HepG2 (cell line): Measurements from ENCODE around the gene AGER. TPM values are rescaled to one million over a fixed set of nuclear protein-coding genes. Genes with fewer than 3 reads are reported as not detected.

Experiments used
- ATAC-seq: fragments of 200-7000 bp; cut with Tn5 transposase; 3 replicates; pipeline ENCODE4 v1.9.1; 2020; ENCODE audit warnings: mild to moderate bottlenecking, moderate library complexity
- BruUV-seq: library from RNA; stranded (reverse); fragments of 400-500 nt; replicated peaks from 2 replicates; lab custom pipeline; 2021; lab: Mats Ljungman, UMichigan
- CTCF ChIA-PET: fragments of 300-600 bp; formaldehyde crosslinking; extraction: SDS; loops from one replicate; lab custom pipeline; 2021; ENCODE audit warnings: low total read pairs, inconsistent platforms, low intra/inter-chr PET ratio; lab: Yijun Ruan, JAX
- POLR2A ChIA-PET: fragments of 350-600 bp; sonication (Branson Sonifier 250); formaldehyde crosslinking; loops from one replicate; lab custom pipeline; 2020; ENCODE audit warnings: antibody characterized with exemption, inconsistent platforms; lab: Yijun Ruan, JAX
- DNase-seq: peaks from one replicate; pipeline ENCODE4 v3.0.0-alpha.2; 2015; ENCODE audit warnings: low spot score
- FAIRE-seq: peaks from 3 replicates; lab custom pipeline; 2011; peaks lifted over from hg19 to GRCh38; lab: Jason Lieb, UNC
- H2AFZ ChIP-seq: one replicate; pipeline ENCODE4 v1.6.1; 2011; ENCODE audit warnings: low read length, inconsistent platforms
- H3K27ac ChIP-seq: fragments of 300-600 bp; 3 replicates; pipeline ENCODE4 v1.8.0; 2011; ENCODE audit warnings: mixed run types, mild to moderate bottlenecking, mixed read lengths, low read length, inconsistent platforms; ENCODE audit not compliant: insufficient read depth; ENCODE audit errors: extremely low read length
- H3K27me3 ChIP-seq, 2 experiments: fragments of 200-600 bp in 1 of 2; 2 replicates in 1 of 2; 3 replicates in 1 of 2; pipeline versions ENCODE4 v1.6.0 to v1.8.0; 2011; ENCODE audit warnings: low read length in 2 of 2, mild to moderate bottlenecking in 2 of 2, moderate library complexity in 2 of 2, inconsistent platforms in 1 of 2; ENCODE audit not compliant: insufficient read depth in 2 of 2, control insufficient read depth in 1 of 2
- H3K36me3 ChIP-seq, 2 experiments: fragments of 200-600 bp in 1 of 2; replicated peaks in 1 of 2; 2 replicates in 1 of 2; 3 replicates in 1 of 2; pipeline versions ENCODE4 v1.5.1 to v1.8.0; 2011; ENCODE audit warnings: low read length in 2 of 2, inconsistent platforms in 1 of 2; ENCODE audit not compliant: insufficient read depth in 2 of 2, control insufficient read depth in 1 of 2
- H3K4me1 ChIP-seq: 2 replicates; pipeline ENCODE4 v1.5.1; 2012; ENCODE audit warnings: low read length, inconsistent platforms; ENCODE audit not compliant: insufficient read depth
- H3K4me2 ChIP-seq: 2 replicates; pipeline ENCODE4 v1.6.0; 2011; ENCODE audit warnings: low read depth, low read length, inconsistent platforms
- H3K4me3 ChIP-seq, 3 experiments: fragments of 200-600 bp in 1 of 3; sonication (generic), shearing (Covaris generic) in 1 of 3; replicated peaks in 1 of 3; 2 replicates each; pipeline ENCODE4 v1.5.1; 2011 to 2016; ENCODE audit warnings: low read length in 3 of 3, inconsistent platforms in 2 of 3, low read depth in 2 of 3, mild to moderate bottlenecking in 2 of 3, control low read depth in 1 of 3, mixed read lengths in 1 of 3; ENCODE audit not compliant: insufficient read depth in 1 of 3
- H3K79me2 ChIP-seq: one replicate; pipeline ENCODE4 v1.6.1; 2011; ENCODE audit warnings: low read length, inconsistent platforms; ENCODE audit not compliant: insufficient read depth
- H3K9ac ChIP-seq: 2 replicates; pipeline ENCODE4 v1.6.0; 2011; ENCODE audit warnings: mild to moderate bottlenecking, low read depth, low read length, inconsistent platforms; ENCODE audit not compliant: insufficient read depth
- H3K9me3 ChIP-seq: 2 replicates; pipeline ENCODE4 v1.5.1; 2012; ENCODE audit warnings: mild to moderate bottlenecking, low read length
- H4K20me1 ChIP-seq: 2 replicates; pipeline ENCODE4 v1.6.0; 2011; ENCODE audit warnings: inconsistent platforms, mild to moderate bottlenecking, low read length, moderate library complexity; ENCODE audit not compliant: insufficient read depth
- ETV5 ChIP-seq: IDR thresholded peaks from 2 replicates; pipeline ENCODE4 v1.6.1; 2018; ENCODE audit warnings: missing biosample characterization, missing genetic modification reagents, inconsistent platforms, borderline replicate concordance
- FOXK2 ChIP-seq: fragments of 450-650 bp; IDR thresholded peaks from 2 replicates; pipeline ENCODE4 v1.6.1; 2016
- HDAC2 ChIP-seq: sonication (generic); formaldehyde crosslinking; IDR thresholded peaks from 2 replicates; pipeline ENCODE4 v1.4.0; 2020; ENCODE audit warnings: missing genetic modification reagents
- SMYD3 ChIP-seq: sonication (generic); formaldehyde crosslinking; IDR thresholded peaks from 2 replicates; pipeline ENCODE4 v1.8.1; 2023; ENCODE audit warnings: mild to moderate bottlenecking, missing genetic modification reagents
- ZKSCAN8 ChIP-seq: IDR thresholded peaks from 2 replicates; pipeline ENCODE4 v1.6.1; 2016; ENCODE audit warnings: borderline replicate concordance, missing genetic modification reagents, missing compliant biosample characterization
- ZNF256 ChIP-seq: sonication (generic); formaldehyde crosslinking; conservative IDR thresholded peaks from 2 replicates; pipeline ENCODE4 v1.4.0; 2020; ENCODE audit warnings: missing genetic modification reagents
- WGBS: methylation state at CpG from one replicate; pipeline ENCODE4 v1.1.6; 2017; ENCODE audit warnings: low lambda C conversion rate; 5-methylcytosine and 5-hydroxymethylcytosine counted together
- in situ Hi-C: cut with HindIII; loops from 2 replicates; pipeline ENCODE4 v1.10.0; 2017; ENCODE audit warnings: low pct_unique_long_range_greater_than_20kb; ENCODE audit not compliant: extremely low pct_ligation_motif_present
- intact Hi-C: fragments of 100-400 bp; cut with micrococcal nuclease; formaldehyde crosslinking; loops from one replicate; pipeline ENCODE4 v1.10.0; 2022; ENCODE audit not compliant: unreplicated experiment
- polyA plus RNA-seq, 8 experiments: library from polyadenylated mRNA; depleted of rRNA in 3 of 8; stranded (reverse) in 7 of 8; unstranded in 1 of 8; fragments of >200 nt; fragmentation: Illumina TruSeq in 4 of 8; extraction: Trizol in 4 of 8; gene quantifications; 2 replicates each; pipeline versions ENCODE4 v1.2.1 to v1.2.3, GENCODE V29; 2011 to 2016; ENCODE audit warnings: low read depth in 4 of 8, missing spikeins in 1 of 8, mixed read lengths in 1 of 8; ENCODE audit not compliant: insufficient read depth in 1 of 8
- total RNA-seq, 5 experiments: library from RNA; depleted of rRNA; stranded (reverse); fragments of >200 nt; fragmentation: Illumina TruSeq; extraction: Trizol; gene quantifications; 2 replicates each; pipeline ENCODE4 v1.2.3, GENCODE V29; 2016; ENCODE audit warnings: low read depth in 1 of 5
- TF ChIP-seq, protein P1 (sequence below): sonication (generic); formaldehyde crosslinking; IDR thresholded peaks from 2 replicates; pipeline ENCODE4 v1.8.0; 2022; ENCODE audit warnings: missing genetic modification reagents, mild to moderate bottlenecking, borderline replicate concordance
- TF ChIP-seq, protein P2 (sequence below): fragments of 450-650 bp; IDR thresholded peaks from 2 replicates; pipeline ENCODE4 v1.6.1; 2017
- TF ChIP-seq, protein P3 (sequence below): sonication (generic); formaldehyde crosslinking; IDR thresholded peaks from 2 replicates; pipeline ENCODE4 v1.8.0; 2022; ENCODE audit warnings: missing genetic modification reagents, low read depth, mild to moderate bottlenecking, borderline replicate concordance
- TF ChIP-seq, protein P4 (sequence below): IDR thresholded peaks from 2 replicates; pipeline ENCODE4 v1.6.1; 2012; ENCODE audit warnings: low read depth, low read length, improper control_type of control experiment
- TF ChIP-seq, protein P5 (sequence below): sonication (generic); formaldehyde crosslinking; IDR thresholded peaks from 2 replicates; pipeline ENCODE4 v1.5.0; 2020; ENCODE audit warnings: mild to moderate bottlenecking, missing genetic modification reagents
- TF ChIP-seq, protein P6 (sequence below): sonication (generic); formaldehyde crosslinking; IDR thresholded peaks from 2 replicates; pipeline ENCODE4 v1.9.0; 2022; ENCODE audit warnings: low read depth, missing genetic modification reagents

The AGER gene
- total and polyA plus RNA-seq, 2 of the 13 experiments (the other 11 are each of a cell fraction or from before 2014, with no cell fraction given) = 1.9 to 5.1 TPM

DNA sequence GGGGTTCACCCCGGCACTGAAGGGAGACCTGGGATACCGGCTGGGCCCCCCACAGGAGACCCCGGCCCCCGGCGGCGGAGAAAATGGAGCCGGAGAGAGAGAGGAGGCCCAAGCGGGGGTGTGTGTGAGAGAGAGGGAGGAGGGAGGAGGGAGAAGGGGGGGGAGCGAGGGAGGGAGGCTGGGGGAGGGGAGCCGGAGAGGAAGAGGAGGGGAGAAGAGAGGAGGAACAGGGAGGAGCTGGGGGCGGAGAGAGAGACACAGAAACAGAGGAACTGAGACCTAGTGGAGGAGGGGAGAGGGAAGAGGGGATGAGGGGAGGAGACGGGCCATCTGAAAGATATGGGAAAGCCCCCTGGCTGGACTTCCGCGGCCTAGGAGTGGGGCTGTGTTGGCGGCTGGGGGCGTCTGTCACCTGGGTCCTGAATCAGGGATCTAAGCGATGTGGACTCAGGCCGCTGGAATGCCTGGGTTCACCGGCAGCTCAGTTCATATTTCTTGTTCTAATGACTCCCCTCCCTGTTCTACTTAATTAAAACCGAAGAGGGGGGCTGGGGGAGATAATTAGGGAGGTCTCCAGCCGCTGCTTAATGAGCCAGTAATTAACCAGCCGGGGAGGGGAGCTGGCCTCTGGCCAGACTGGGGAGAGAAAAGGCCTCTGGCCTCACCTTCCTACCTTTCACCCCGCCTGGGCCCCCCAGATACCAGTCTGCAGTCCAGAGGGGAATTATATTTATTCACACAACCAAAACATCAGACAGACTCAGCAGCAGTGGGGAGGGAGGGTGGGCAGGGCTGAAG lies 6.2 kb upstream of the AGER start, which contains the start of gene PBX2:
TSS of gene PBX2 (minus strand) at position 149 of the 798 bp plus-strand sequence. CDS start 287 bp downstream, outside the sequence.
- ATAC-seq (peak; percentile 76), FAIRE-seq (peak; percentile 74), DNase-seq (peak; percentile 87)
- TSS peak; percentile 88 for BruUV-seq
- Histone ChIP-seq H3K36me3 (peaks cover 7 to 19% of the 10 kb centered on the region in 2 experiments), H3K27me3 (no peaks in the 10 kb centered on the region; a peak in 1 of 5 replicates), H4K20me1 (no peaks in the 10 kb centered on the region), H3K9me3 (no peaks in the 10 kb centered on the region), H3K79me2 (peaks cover 15% of the 10 kb centered on the region), H3K4me2 (peak within 1 kb of the TSS; percentile 95), H3K9ac (peak within 1 kb of the TSS; percentile 90), H3K4me1 (peaks cover 46% of the 10 kb centered on the region), H2AFZ (no peak within 1 kb of the TSS), H3K4me3 (peak within 1 kb of the TSS; percentile 74 to 93 (median 79)), H3K27ac (peak within 1 kb of the TSS; percentile 80)
- in situ Hi-C loops (loop anchor here (5.0 kb wide), 1 partner anchor 782 kb away; no protein-coding TSS in a partner anchor), intact Hi-C loops (loop anchor here (1.0 kb wide), 1 partner anchor 12 kb away; the partner anchor contains the start of gene RNF5)
- POLR2A ChIA-PET = interaction anchor here (0.6 to 7.1 kb wide), 11 partner anchors 8 to 781 kb away, joined by 3 to 127 read pairs (median 4); partner anchors contain the start of genes AGPAT1, ATF6B, CFB and FKBPL
- 2% methylated on average over 23 of the region's 23 CpGs for WGBS
- CTCF ChIA-PET = no interaction called here
- 0 out of 2 replicates have a peak, but pooled peaks have one; percentile 26 for TF ChIP-seq FOXK2
- TF ChIP-seq ZNF256 (CRISPR knock-in tag) = no peak
- TF ChIP-seq, protein P1, sequence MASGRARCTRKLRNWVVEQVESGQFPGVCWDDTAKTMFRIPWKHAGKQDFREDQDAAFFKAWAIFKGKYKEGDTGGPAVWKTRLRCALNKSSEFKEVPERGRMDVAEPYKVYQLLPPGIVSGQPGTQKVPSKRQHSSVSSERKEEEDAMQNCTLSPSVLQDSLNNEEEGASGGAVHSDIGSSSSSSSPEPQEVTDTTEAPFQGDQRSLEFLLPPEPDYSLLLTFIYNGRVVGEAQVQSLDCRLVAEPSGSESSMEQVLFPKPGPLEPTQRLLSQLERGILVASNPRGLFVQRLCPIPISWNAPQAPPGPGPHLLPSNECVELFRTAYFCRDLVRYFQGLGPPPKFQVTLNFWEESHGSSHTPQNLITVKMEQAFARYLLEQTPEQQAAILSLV (CRISPR knock-in tag) = no peak
- TF ChIP-seq, protein P2, sequence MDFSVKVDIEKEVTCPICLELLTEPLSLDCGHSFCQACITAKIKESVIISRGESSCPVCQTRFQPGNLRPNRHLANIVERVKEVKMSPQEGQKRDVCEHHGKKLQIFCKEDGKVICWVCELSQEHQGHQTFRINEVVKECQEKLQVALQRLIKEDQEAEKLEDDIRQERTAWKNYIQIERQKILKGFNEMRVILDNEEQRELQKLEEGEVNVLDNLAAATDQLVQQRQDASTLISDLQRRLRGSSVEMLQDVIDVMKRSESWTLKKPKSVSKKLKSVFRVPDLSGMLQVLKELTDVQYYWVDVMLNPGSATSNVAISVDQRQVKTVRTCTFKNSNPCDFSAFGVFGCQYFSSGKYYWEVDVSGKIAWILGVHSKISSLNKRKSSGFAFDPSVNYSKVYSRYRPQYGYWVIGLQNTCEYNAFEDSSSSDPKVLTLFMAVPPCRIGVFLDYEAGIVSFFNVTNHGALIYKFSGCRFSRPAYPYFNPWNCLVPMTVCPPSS = no peak
- TF ChIP-seq ETV5 = peak; percentile 43; the same call in 1 of the 2 replicates
- TF ChIP-seq HDAC2 (CRISPR knock-in tag) = peak; percentile 47; the same call in 1 of the 2 replicates
- TF ChIP-seq, protein P3, sequence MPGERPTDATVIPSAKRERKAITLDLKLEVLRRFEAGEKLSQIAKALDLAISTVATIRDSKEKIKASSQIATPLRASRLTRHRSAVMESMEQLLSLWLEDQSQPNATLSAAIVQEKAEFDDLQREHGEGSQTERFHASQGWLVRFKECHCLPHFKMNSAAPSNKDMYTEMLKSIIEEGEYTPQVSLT (CRISPR knock-in tag) = no peak
- TF ChIP-seq SMYD3 (CRISPR knock-in tag) = 0 out of 2 replicates have a peak, but pooled peaks have one; percentile 36
- TF ChIP-seq, protein P4, sequence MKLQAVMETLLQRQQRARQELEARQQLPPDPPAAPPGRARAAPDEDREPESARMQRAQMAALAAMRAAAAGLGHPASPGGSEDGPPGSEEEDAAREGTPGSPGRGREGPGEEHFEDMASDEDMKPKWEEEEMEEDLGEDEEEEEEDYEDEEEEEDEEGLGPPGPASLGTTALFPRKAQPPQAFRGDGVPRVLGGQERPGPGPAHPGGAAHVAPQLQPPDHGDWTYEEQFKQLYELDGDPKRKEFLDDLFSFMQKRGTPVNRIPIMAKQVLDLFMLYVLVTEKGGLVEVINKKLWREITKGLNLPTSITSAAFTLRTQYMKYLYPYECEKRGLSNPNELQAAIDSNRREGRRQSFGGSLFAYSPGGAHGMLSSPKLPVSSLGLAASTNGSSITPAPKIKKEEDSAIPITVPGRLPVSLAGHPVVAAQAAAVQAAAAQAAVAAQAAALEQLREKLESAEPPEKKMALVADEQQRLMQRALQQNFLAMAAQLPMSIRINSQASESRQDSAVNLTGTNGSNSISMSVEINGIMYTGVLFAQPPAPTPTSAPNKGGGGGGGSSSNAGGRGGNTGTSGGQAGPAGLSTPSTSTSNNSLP = no peak; the same call in 1 of the 2 replicates
- TF ChIP-seq, protein P5, sequence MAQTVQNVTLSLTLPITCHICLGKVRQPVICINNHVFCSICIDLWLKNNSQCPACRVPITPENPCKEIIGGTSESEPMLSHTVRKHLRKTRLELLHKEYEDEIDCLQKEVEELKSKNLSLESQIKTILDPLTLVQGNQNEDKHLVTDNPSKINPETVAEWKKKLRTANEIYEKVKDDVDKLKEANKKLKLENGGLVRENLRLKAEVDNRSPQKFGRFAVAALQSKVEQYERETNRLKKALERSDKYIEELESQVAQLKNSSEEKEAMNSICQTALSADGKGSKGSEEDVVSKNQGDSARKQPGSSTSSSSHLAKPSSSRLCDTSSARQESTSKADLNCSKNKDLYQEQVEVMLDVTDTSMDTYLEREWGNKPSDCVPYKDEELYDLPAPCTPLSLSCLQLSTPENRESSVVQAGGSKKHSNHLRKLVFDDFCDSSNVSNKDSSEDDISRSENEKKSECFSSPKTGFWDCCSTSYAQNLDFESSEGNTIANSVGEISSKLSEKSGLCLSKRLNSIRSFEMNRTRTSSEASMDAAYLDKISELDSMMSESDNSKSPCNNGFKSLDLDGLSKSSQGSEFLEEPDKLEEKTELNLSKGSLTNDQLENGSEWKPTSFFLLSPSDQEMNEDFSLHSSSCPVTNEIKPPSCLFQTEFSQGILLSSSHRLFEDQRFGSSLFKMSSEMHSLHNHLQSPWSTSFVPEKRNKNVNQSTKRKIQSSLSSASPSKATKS (CRISPR knock-in tag) = no peak
- TF ChIP-seq ZKSCAN8 = 0 out of 2 replicates have a peak, but pooled peaks have one; percentile 29
- TF ChIP-seq, protein P6, sequence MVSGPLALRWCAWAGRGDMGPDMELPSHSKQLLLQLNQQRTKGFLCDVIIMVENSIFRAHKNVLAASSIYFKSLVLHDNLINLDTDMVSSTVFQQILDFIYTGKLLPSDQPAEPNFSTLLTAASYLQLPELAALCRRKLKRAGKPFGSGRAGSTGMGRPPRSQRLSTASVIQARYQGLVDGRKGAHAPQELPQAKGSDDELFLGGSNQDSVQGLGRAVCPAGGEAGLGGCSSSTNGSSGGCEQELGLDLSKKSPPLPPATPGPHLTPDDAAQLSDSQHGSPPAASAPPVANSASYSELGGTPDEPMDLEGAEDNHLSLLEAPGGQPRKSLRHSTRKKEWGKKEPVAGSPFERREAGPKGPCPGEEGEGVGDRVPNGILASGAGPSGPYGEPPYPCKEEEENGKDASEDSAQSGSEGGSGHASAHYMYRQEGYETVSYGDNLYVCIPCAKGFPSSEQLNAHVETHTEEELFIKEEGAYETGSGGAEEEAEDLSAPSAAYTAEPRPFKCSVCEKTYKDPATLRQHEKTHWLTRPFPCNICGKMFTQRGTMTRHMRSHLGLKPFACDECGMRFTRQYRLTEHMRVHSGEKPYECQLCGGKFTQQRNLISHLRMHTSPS (CRISPR knock-in tag) = no peak
